NCI-H69 (cell line): Measurements from ENCODE around the gene POM121L12.

Experiments used
- DNase-seq: peaks from one replicate; lab custom pipeline; 2025; lab: John Stamatoyannopoulos, UW

Gene POM121L12

DNA sequence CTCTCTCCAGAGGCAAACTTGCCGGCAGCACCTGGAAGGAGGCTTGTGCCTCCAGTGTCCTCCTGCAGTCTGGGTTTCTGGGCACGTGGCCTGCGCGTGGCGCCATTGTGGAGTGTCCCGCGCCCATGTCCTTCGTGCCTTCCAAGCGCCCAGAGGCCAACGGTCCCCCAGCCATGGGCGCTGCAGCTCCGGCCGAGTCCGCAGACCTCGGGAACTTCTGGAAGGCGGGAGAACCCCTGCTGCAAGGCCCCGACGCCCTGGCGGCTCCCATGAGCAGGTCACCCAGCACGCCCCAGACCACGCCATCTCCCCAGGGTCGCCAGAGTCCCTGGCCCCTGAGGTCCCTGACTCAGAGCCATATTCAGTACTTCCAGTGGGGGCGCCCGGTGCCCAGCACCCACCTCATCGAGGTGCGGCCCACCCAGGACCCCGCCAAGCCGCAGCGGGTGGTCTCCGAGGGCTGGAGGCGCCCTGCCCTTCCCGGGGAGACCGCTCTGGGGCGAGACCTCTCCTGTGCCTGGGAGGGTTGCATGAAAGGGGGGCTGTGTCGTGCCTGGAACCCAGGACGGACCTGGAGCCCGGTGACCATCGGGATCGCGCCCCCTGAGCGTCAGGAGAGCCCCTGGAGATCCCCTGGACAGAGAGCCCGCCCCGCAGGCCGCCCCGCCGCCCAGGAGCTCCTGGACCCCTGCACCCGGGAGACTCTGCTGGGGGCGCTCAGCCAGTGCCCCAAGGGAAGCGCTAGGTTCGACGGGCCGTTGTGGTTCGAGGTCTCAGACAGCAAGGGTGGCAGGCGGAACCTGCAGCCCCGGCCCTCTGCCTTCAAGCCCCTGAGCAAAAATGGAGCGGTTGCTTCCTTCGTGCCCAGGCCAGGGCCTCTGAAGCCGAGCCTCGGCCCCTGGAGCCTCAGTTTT, at the start of gene POM121L12:
Gene POM121L12 (plus strand): TSS at position 135 of the 914 bp plus-strand sequence. CDS start 39 bp downstream, at position 174.
- DNase-seq, result no peak

GRCh38 chr7:52992001-52992400, 43.4 kb upstream of the POM121L12 start:
- no peak for DNase-seq

- DNase-seq, result no peak
These were observed 42.8 kb upstream of the POM121L12 start for GRCh38 chr7:52992479-52993162.

DNA sequence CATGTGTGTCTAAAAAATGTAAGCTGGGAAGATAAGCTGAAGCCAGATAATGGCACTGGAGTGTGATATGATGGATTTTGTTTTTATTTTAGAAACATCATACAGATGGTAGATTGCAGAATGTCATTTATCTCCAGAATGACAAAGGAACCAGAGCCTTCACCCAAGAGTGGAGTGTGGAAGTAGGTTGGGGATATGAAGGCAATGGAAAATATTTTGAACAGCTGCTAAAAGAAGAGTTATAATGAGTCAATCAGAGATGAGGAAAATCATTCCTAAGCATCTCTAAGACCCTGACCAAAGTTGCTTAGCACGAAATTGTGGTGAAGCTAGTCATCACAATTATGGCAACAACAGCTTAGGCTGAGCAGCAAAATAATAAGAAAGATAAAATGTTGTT, 39.8 kb upstream of the POM121L12 start:
- no peak for DNase-seq

DNA sequence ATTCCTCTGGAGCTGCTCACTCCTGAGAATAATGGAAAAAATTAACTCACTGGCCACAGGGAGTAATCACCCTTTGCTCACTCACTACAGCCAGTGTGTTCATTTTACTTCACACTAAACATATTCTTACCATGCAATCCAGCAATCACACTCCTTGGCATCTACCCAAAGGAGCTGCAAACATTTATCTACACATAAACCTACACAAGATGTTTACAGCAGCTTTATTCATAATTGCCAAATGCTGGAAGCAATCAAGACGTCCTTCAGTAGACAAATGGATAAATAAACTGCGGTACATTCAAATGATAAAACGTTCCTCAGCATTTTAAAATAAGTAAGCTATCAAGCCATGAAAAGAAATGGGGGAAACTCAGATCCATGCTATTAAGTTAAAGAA, 34.2 kb upstream of the POM121L12 start:
- no peak for DNase-seq

GRCh38 chr7:53002389-53002788, 33.0 kb upstream of the POM121L12 start:
- no peak for DNase-seq

DNA sequence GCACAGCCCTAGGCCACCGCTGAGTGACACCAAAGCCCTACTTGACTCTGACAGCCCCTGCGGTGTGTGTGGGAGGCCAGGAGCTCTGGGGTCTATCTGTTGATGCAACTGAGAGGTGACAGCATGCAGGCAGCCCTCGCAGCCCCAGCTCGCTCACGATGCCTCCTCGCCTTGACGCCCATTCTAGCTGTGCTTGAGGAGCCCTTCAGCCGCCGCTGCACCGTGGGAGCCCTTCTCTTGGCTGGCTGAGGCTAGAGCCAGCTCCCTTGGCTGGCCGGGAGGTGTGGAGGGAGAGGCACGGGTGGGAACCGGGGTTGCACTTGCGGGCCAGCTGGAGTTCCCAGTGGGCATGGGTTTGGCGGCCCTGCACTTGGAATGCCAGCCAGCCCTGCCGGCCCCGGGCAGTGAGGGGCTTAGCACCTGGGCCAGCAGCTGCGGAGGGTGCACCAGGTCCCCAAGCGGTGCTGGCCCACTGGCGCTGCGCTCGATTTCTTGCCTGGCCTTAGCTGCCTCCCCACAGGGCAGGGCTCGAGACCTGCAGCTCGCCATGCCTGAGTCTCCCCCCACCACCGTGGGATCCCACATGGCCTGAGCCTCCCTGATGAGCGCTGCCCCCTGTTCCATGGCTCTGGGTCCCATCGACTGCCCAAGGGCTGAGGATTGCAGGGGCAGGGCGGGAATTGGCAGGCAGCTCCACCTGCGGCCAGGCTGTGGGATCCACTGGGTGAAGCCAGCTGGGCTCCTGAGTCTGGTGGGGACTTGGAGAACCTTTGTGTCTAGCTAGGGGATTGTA, 31.6 kb upstream of the POM121L12 start:
- DNase-seq, result no peak

- no peak for DNase-seq
These were observed 21.5 kb upstream of the POM121L12 start for GRCh38 chr7:53013925-53014324.

DNA sequence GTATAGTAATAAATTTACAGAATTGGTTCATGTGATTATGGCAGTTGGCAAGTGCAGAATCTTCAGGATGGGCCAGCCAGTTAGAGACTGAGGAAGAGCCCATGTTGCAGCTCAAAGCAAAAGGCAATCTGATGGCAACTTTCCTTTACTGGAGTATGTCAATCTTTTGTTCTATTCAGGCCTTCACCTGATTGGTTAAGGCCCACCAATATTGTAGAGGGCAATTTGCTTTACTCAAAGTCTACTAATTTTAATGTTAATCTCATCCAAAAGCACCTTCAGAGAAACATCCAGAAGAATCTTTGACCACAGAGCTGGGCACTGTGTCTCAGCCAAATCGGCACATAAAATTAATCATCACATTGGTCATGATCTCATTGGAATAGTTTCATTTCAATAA, 20.0 kb upstream of the POM121L12 start:
- DNase-seq, result no peak

GRCh38 chr7:53022893-53023292, 12.5 kb upstream of the POM121L12 start:
- DNase-seq, result peak; percentile 56

GRCh38 chr7:53048638-53049037, 13.2 kb downstream of the POM121L12 start:
- no peak for DNase-seq

DNA sequence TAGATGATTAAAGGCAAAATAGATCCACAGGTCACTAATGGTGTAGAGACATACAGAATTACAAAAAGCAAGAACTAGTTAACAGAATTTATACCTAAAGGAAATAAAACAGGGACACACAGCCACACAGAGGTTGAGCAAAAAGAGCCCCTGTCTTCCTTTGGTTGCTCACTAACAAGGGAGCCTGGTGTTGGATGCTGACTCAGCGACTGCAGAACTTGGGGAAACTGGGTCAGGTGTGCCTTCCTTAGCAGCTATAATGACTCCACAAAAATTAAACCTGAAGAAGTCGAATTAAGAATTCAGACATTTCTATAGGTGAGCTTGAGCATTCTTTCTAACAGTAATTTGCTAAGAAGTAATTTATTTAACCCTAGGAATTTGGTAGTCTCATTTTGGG, 15.0 kb downstream of the POM121L12 start:
- DNase-seq, result no peak

GRCh38 chr7:53059591-53059990, 24.2 kb downstream of the POM121L12 start:
- DNase-seq, result peak; percentile 39

DNA sequence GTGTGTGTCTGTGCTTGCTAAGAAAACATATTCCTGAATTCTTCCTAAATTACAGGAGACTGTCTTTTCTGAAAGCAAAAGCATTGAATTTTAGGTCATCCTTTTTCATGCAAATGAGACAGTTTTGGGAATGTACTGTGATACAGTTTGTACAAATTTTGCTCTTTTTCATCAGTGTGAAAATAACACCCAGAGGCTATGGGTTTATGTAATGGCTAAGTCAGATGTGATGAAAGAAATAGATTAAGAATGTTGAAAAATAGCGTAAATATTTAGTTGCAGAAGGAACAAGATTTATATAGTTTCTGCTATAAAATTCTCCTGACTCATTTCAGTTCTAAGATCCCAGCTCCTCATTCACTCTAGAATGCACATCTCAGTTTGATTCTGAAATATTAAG, 24.6 kb downstream of the POM121L12 start:
- no peak for DNase-seq

- no peak for DNase-seq
These were observed 27.4 kb downstream of the POM121L12 start for GRCh38 chr7:53062796-53063195.

DNA sequence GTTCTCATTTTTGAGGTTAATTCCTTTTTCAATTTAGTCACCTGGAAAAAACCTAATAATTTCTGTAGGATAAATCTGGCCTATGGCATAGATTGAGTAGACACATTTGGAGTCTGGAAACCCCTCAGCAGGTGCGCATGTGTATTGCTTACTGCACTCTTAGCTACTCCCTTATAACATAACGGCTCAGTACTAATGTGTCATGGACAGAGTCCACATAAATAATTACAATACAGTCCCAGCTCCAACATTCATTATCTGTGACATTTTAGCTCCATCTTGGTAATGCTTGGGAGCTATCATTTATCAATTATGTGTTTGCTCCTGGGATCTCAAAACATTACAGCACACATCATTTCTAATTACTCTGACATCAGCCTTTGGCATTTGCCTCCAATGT, 33.2 kb downstream of the POM121L12 start:
- no peak for DNase-seq

- no peak for DNase-seq
These were observed 35.5 kb downstream of the POM121L12 start for GRCh38 chr7:53070883-53071282.
